ENCODE results near the gene NDUFB7.

The NDUFB7 gene

DNA sequence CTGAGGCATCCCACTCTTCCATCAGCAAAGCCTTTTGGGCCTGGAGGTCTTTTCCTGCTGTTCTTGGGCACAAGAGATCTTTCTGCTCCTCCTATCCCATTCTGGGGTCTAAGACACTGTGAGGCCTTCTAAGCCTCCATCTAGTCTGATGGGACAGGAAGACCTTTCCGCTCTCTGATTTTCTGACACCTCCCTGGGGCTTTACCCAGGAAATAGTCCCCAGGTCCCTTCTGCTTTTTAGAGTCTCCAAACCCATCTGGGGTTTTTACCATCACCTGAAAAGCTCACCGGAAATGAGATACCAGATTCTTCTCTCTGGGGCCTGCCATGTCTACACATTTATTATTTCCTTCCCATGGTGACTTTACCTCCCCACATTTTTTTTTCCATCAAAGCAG, 32.1 kb upstream of the NDUFB7 start:
- TF ChIP-seq ZBTB7A (IDR thresholded peaks at IDR 0.05; ENCODE audit: low read depth): no peak
- TF ChIP-seq NFIC (IDR thresholded peaks at IDR 0.05): no peak
- TF ChIP-seq, protein P1, sequence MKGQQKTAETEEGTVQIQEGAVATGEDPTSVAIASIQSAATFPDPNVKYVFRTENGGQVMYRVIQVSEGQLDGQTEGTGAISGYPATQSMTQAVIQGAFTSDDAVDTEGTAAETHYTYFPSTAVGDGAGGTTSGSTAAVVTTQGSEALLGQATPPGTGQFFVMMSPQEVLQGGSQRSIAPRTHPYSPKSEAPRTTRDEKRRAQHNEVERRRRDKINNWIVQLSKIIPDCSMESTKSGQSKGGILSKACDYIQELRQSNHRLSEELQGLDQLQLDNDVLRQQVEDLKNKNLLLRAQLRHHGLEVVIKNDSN (IDR thresholded peaks at IDR 0.05): no peak
- TF ChIP-seq EGR1 (IDR thresholded peaks at IDR 0.05): no peak
- TF ChIP-seq TCF12 (IDR thresholded peaks at IDR 0.05; ENCODE audit: low read depth): no peak
- TF ChIP-seq EP300 (IDR thresholded peaks at IDR 0.05; ENCODE audit: borderline replicate concordance): no peak
- no peak for TF ChIP-seq FOXM1 (IDR thresholded peaks at IDR 0.05; ENCODE audit: borderline replicate concordance, low read depth)
- no peak for TF ChIP-seq REST (IDR thresholded peaks at IDR 0.05; ENCODE audit: low read depth)
- TF ChIP-seq CEBPB (IDR thresholded peaks at IDR 0.05): no peak
- no peak for TF ChIP-seq CREB1 (IDR thresholded peaks at IDR 0.05; ENCODE audit: low read depth)

GRCh38 chr19:14599548-14600147, 27.8 kb upstream of the NDUFB7 start:
- no peak for TF ChIP-seq TEAD4 (IDR thresholded peaks at IDR 0.05)
- TF ChIP-seq FOXM1 (IDR thresholded peaks at IDR 0.05; ENCODE audit: borderline replicate concordance, low read depth): no peak
- no peak for TF ChIP-seq TCF12 (IDR thresholded peaks at IDR 0.05; ENCODE audit: low read depth)
- TF ChIP-seq, protein P2, sequence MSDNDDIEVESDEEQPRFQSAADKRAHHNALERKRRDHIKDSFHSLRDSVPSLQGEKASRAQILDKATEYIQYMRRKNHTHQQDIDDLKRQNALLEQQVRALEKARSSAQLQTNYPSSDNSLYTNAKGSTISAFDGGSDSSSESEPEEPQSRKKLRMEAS (IDR thresholded peaks at IDR 0.05): no peak
- TF ChIP-seq, protein P1 (IDR thresholded peaks at IDR 0.05): no peak
- no peak for TF ChIP-seq TAF1 (IDR thresholded peaks at IDR 0.05; ENCODE audit: low read depth)
- no peak for TF ChIP-seq EP300 (IDR thresholded peaks at IDR 0.05; ENCODE audit: borderline replicate concordance)
- TF ChIP-seq RAD21 (IDR thresholded peaks at IDR 0.05; ENCODE audit: low read depth): no peak
- TF ChIP-seq ZBTB7A (IDR thresholded peaks at IDR 0.05; ENCODE audit: low read depth): no peak
- no peak for TF ChIP-seq NFIC (IDR thresholded peaks at IDR 0.05)
- TF ChIP-seq YY1 (IDR thresholded peaks at IDR 0.05; ENCODE audit: low read depth): no peak
- no peak for TF ChIP-seq EGR1 (IDR thresholded peaks at IDR 0.05)
- TF ChIP-seq REST (IDR thresholded peaks at IDR 0.05; ENCODE audit: low read depth): no peak
- TF ChIP-seq CREB1 (IDR thresholded peaks at IDR 0.05; ENCODE audit: low read depth): no peak

DNA sequence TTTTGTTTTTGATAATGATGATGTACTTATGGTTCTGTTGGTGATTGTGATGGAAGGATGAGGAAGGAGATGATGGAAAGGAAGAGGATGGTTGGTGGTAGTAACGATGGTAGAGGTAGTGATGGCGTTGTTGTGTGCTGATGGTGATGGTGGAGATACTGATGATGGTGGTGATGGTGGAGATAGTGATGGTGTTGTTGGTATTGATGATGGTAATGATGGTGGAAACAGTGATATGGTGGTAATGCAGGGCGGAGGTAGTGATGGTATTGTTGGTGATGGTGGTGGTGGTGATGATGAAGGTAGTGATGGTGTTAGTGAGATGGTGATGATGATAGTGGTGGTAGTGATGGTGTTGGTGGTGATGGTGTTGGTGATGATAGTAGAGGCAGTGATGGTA, 23.7 kb upstream of the NDUFB7 start:
- no peak for TF ChIP-seq TEAD4 (IDR thresholded peaks at IDR 0.05)
- TF ChIP-seq, protein P1 (IDR thresholded peaks at IDR 0.05): no peak
- TF ChIP-seq EP300 (IDR thresholded peaks at IDR 0.05; ENCODE audit: borderline replicate concordance): no peak
- no peak for TF ChIP-seq CEBPB (IDR thresholded peaks at IDR 0.05)
- no peak for TF ChIP-seq TAF1 (IDR thresholded peaks at IDR 0.05; ENCODE audit: low read depth)
- TF ChIP-seq EGR1 (IDR thresholded peaks at IDR 0.05): no peak
- TF ChIP-seq ZBTB7A (IDR thresholded peaks at IDR 0.05; ENCODE audit: low read depth): no peak
- TF ChIP-seq, protein P2 (IDR thresholded peaks at IDR 0.05): no peak
- TF ChIP-seq FOXM1 (IDR thresholded peaks at IDR 0.05; ENCODE audit: borderline replicate concordance, low read depth): no peak
- TF ChIP-seq CREB1 (IDR thresholded peaks at IDR 0.05; ENCODE audit: low read depth): no peak

GRCh38 chr19:14582894-14583340, 11.1 kb upstream of the NDUFB7 start, which contains the start of gene CLEC17A:
TSS of gene CLEC17A (plus strand) at chr19:14583084. CDS start at chr19:14583161, 77 bp downstream.
- TF ChIP-seq NFIC (IDR thresholded peaks at IDR 0.05) (no peak), TCF12 (IDR thresholded peaks at IDR 0.05; ENCODE audit: low read depth) (no peak), ZBTB7A (IDR thresholded peaks at IDR 0.05; ENCODE audit: low read depth) (no peak), EP300 (IDR thresholded peaks at IDR 0.05; ENCODE audit: borderline replicate concordance) (no peak), REST (IDR thresholded peaks at IDR 0.05; ENCODE audit: low read depth) (no peak), RAD21 (IDR thresholded peaks at IDR 0.05; ENCODE audit: low read depth) (no peak), YY1 (IDR thresholded peaks at IDR 0.05; ENCODE audit: low read depth) (no peak), CEBPB (IDR thresholded peaks at IDR 0.05) (no peak), EGR1 (IDR thresholded peaks at IDR 0.05) (no peak), FOXM1 (IDR thresholded peaks at IDR 0.05; ENCODE audit: borderline replicate concordance, low read depth) (no peak)

Data from Ishikawa (cell line).